Heart left ventricle (tissue), 16 donors: Measurements from ENCODE around the gene TACC2. TPM values are rescaled to one million over a fixed set of nuclear protein-coding genes. Genes with fewer than 3 reads are reported as not detected.

Experiments
- ATAC-seq, 4 donors: fragments of 200-7000 bp; cut with Tn5 transposase; one replicate each; pipeline ENCODE4 v1.9.1; 2020 to 2022; ENCODE audit warnings: moderate library complexity in 4 of 4, mild to moderate bottlenecking in 3 of 4, moderate number of reproducible peaks in 1 of 4
- DNase-seq, 5 donors: peaks; one replicate each; pipeline ENCODE4 v3.0.0-alpha.2; 2020
- H3K27ac ChIP-seq, 12 donors: fragments of 200-600 bp; sonication (generic) in 4 of 12; one replicate each; pipeline versions ENCODE4 v1.5.0 to v1.8.0; 2016 to 2022; ENCODE audit warnings: mild to moderate bottlenecking in 2 of 12
- H3K27me3 ChIP-seq, 9 donors: fragments of 200-600 bp; sonication (generic) in 2 of 9; one replicate each; pipeline versions ENCODE4 v1.5.1 to v1.8.0; 2016 to 2022; ENCODE audit warnings: mild to moderate bottlenecking in 3 of 9
- H3K36me3 ChIP-seq, 9 donors: fragments of 200-600 bp; sonication (generic) in 2 of 9; one replicate each; pipeline versions ENCODE4 v1.5.0 to v1.8.0; 2018 to 2022; ENCODE audit warnings: mild to moderate bottlenecking in 2 of 9
- H3K4me1 ChIP-seq, 12 donors: fragments of 200-600 bp; sonication (generic) in 4 of 12; one replicate each; pipeline versions ENCODE4 v1.5.0 to v1.8.0; 2016 to 2022; ENCODE audit warnings: mild to moderate bottlenecking in 3 of 12
- H3K4me3 ChIP-seq, 12 donors: fragments of 200-600 bp; sonication (generic) in 4 of 12; one replicate each; pipeline versions ENCODE4 v1.5.0 to v1.8.0; 2017 to 2022; ENCODE audit warnings: mild to moderate bottlenecking in 9 of 12, moderate library complexity in 4 of 12
- H3K9me3 ChIP-seq, 12 donors: fragments of 200-600 bp; sonication (generic) in 4 of 12; one replicate each; pipeline versions ENCODE4 v1.5.0 to v1.8.0; 2016 to 2022; ENCODE audit warnings: mild to moderate bottlenecking in 1 of 12
- POLR2A ChIP-seq, 2 donors: fragments of 450-650 bp; IDR thresholded peaks; one replicate each; pipeline ENCODE4 v1.6.1; 2017; ENCODE audit warnings: antibody characterized with exemption in 2 of 2, mild to moderate bottlenecking in 2 of 2, moderate library complexity in 2 of 2
- WGBS, 4 donors: extraction: QIAGEN DNeasy Blood & Tissue Kit in 2 of 4; methylation state at CpG; one replicate each; pipeline versions ENCODE4 v1.1.5 to v1.1.7; 2013 to 2018; 5-methylcytosine and 5-hydroxymethylcytosine counted together
- intact Hi-C, 10 donors: fragments of 100-400 bp; cut with DNase I; formaldehyde crosslinking; loops; one replicate each; pipeline versions ENCODE4 v1.11.1 to v1.14.2; 2022
- polyA plus RNA-seq, 2 donors: library from polyadenylated mRNA; stranded (reverse); fragments of 200-250 nt; gene quantifications; one replicate each; pipeline ENCODE4 v1.2.3, GENCODE V29; 2013
- total RNA-seq, 9 donors: library from RNA; depleted of rRNA in 2 of 9; stranded (reverse); fragments of >200 nt in 2 of 9; fragmentation: NEBNext Ultra II Directional in 3 of 9; extraction: Animal tissue kit (Norgen Biotek cat#: 25700) in 3 of 9; gene quantifications; one replicate each; pipeline versions ENCODE4 v1.1.0 to v1.2.4, GENCODE V29; 2016 to 2023
- TF ChIP-seq, protein P1 (sequence below), 12 donors: fragments of 200-600 bp; sonication (generic) in 4 of 12; IDR thresholded peaks; one replicate each; pipeline versions ENCODE4 v1.5.0 to v1.8.0; 2018 to 2022; ENCODE audit warnings: antibody characterized with exemption in 12 of 12, mild to moderate bottlenecking in 5 of 12
- donor health status: ischemic (EF 13 %, LVEDD 7.1; RV severe dilation, severe dysfunction).
- donor health status: healthy with polysubstance abuse.
- donor health status: DM: no; HTN: yes; CAD: no.
- donor health status: DM: no; HTN: no; CAD: no.
- donor health status: ischemic (EF 25% LVEDD 6.9; RV normal size, moderate dysfunction).
- donor health status: ischemic (EF 25% LVEDD 5.7; RV mildly dilated, moderate dysfunction).
- donor health status: healthy.
- donor health status: DM: yes; HTN: yes; CAD: no.
- donor health status: ischemic (EF 35%, LVEDD 5.7; RV mildly dilated, moderate dysfunction).
- donor health status: nonischemic (EF 11% LVEDD 7.7; RV severe dilation, severe dysfunction).
- donor health status: DM: yes; HTN: yes; CAD: no.
- donor health status: PGD.
- donor health status: ischemic (EF 29% LVEDD 5.4; RV normal size, mild dysfunction).
- donor health status: nonischemic (EF 23%, LVEDD 6.1; RV moderate dilation, normal function).

The TACC2 gene
- total and polyA plus RNA-seq, 11 donors: 96.7 to 456 (median 294) TPM

DNA sequence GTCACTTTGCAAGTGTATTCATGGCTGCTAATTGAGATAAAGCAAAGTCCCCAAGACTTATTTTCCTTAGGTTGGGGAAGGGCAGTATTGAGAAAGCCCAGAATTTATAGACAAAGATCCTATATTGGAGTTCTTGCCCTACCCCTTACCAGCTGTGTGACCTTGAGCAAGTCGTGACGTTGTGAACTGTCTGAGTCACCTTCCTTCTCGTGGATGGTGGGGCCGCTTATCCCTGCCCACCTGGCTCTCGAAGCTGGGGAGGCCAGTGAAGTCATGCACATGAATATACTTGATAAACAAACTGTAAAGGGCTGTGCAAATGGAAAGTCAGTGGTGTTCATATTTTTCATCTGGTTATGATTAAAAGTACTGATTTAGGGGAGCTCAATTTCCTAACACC, 127.4 kb downstream of the TACC2 start:
- H3K27ac ChIP-seq: peak overlapping the region; percentile 21 to 100 (median 99)
- DNase-seq: peak in 1 of 5 donors; percentile 51
- intact Hi-C loops: loop anchor here in 1 of 10 donors (10.0 kb wide), 1 partner anchor 142 kb away; the partner anchor contains the start of gene NSMCE4A
- no peak overlapping the region for H3K4me3 ChIP-seq
- H3K36me3 ChIP-seq: peaks cover 0 to 14% (median 0%) of the 10 kb centered on the region in 9 donors
- peaks cover 4 to 93% (median 58%) of the 10 kb centered on the region in 12 donors for H3K4me1 ChIP-seq
- ATAC-seq: no peak
- TF ChIP-seq POLR2A (IDR thresholded peaks at IDR 0.05): no peak
- TF ChIP-seq, protein P1, sequence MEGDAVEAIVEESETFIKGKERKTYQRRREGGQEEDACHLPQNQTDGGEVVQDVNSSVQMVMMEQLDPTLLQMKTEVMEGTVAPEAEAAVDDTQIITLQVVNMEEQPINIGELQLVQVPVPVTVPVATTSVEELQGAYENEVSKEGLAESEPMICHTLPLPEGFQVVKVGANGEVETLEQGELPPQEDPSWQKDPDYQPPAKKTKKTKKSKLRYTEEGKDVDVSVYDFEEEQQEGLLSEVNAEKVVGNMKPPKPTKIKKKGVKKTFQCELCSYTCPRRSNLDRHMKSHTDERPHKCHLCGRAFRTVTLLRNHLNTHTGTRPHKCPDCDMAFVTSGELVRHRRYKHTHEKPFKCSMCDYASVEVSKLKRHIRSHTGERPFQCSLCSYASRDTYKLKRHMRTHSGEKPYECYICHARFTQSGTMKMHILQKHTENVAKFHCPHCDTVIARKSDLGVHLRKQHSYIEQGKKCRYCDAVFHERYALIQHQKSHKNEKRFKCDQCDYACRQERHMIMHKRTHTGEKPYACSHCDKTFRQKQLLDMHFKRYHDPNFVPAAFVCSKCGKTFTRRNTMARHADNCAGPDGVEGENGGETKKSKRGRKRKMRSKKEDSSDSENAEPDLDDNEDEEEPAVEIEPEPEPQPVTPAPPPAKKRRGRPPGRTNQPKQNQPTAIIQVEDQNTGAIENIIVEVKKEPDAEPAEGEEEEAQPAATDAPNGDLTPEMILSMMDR (IDR thresholded peaks at IDR 0.05): no peak
- no peaks in the 10 kb centered on the region for H3K9me3 ChIP-seq
- peaks cover 0 to 16% (median 0%) of the 10 kb centered on the region in 9 donors for H3K27me3 ChIP-seq
- 37 to 47% (median 39%) methylated on average over 5 of the region's 5 CpGs for WGBS, 4 donors

DNA sequence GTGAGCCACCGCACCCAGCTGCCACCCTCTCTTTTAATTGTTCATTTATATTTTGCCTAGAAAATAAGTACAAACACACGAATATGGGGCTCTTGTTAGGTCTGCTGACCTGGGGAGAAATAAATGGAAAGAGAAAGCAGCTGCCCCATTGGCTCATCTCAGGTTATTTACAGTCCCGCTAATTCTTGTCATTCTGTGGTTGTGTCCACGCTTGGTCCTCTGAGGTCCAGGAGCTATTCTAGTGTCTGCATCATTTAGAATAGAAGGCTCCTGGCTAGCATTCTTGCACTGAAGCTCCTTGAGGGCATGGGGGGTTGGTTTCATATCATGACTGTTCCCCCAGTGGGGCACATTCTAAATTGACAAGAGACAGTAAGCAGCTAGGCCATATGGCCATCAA, 128.5 kb downstream of the TACC2 start:
- intact Hi-C loops: loop anchor here in 1 of 10 donors (10.0 kb wide), 1 partner anchor 143 kb away; the partner anchor contains the start of gene NSMCE4A
- DNase-seq (no peak), ATAC-seq (no peak)
- Histone ChIP-seq H3K4me3 (no peak overlapping the region), H3K9me3 (no peaks in the 10 kb centered on the region), H3K4me1 (peaks cover 0 to 91% (median 54%) of the 10 kb centered on the region in 12 donors), H3K36me3 (peaks cover 0 to 18% (median 0%) of the 10 kb centered on the region in 9 donors), H3K27ac (peak overlapping the region in 11 of 12 donors; percentile 17 to 100 (median 99)), H3K27me3 (peaks cover 0 to 13% (median 0%) of the 10 kb centered on the region in 9 donors)
- TF ChIP-seq, protein P1 (IDR thresholded peaks at IDR 0.05): no peak
- TF ChIP-seq POLR2A (IDR thresholded peaks at IDR 0.05): no peak
- 62 to 76% (median 70%) methylated on average over 4 of the region's 4 CpGs for WGBS, 4 donors

DNA sequence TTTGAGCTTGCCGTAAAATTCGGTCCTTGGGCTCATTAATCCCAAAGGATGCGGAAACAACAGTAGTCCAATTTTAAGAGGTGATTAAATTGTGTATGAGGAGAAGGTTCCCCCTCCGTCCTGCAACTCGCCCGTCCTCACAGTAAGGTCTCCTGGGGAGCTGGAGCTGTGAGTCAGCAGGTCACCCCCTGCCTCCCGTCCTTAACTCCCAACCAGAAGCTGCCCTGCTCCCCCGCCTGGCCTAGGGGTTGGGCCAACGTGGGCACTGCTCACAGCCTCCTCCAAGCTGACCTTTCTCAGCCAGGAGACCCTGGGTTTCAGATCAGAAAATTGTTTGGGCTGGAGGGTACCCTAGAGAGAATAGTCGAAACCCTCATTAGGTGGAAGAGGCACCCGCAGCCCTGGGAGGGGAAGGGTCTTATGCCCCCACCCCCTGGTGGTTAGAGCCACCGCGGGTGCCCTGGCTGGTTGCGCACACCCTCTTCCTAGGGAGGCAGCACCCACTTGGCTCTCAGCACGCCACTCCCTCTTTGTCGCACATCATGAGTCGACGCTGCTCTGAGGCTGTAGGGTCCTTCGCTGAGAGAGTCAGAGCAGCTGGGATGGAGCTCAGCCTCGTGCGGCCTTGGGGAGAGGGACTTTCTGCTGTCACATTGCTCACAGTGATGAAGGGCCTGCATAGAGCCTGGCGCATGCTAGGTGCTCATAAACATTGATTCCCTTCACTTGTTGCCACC, 131.2 kb downstream of the TACC2 start:
- no peak overlapping the region for H3K4me3 ChIP-seq
- H3K9me3 ChIP-seq: no peaks in the 10 kb centered on the region
- peaks cover 0 to 18% (median 0%) of the 10 kb centered on the region in 9 donors for H3K36me3 ChIP-seq
- peaks cover 0 to 81% (median 45%) of the 10 kb centered on the region in 12 donors for H3K4me1 ChIP-seq
- no peak for ATAC-seq
- no peaks in the 10 kb centered on the region for H3K27me3 ChIP-seq
- TF ChIP-seq, protein P1 (IDR thresholded peaks at IDR 0.05): no peak
- TF ChIP-seq POLR2A (IDR thresholded peaks at IDR 0.05): no peak
- H3K27ac ChIP-seq: peak overlapping the region in 6 of 12 donors; percentile 27 to 100 (median 99)
- intact Hi-C loops: no loop called here
- 74 to 78% (median 75%) methylated on average over 20 to 22 of the region's 22 CpGs for WGBS, 4 donors
- no peak for DNase-seq

DNA sequence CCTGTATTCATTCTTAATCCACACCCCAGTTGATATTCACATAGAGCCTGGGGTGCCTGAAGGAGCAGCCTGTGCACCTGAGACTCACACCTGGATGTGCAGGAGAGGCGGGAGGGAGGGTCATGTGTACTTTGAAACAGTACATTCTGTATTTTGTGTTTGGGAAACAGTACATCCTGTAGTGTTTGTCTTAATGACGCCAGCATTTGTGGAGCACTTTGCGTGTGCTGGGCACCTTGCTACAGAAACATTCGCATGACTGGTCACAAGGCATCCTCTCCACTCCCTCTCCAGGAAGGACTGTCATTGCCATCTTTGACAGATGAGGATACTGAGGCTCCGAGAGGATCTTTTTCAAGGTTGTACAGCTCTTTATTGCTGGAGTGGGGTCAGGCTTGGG, 132.1 kb downstream of the TACC2 start:
- H3K9me3 ChIP-seq: no peaks in the 10 kb centered on the region
- peak overlapping the region in 6 of 12 donors; percentile 9 to 100 (median 62) for H3K27ac ChIP-seq
- TF ChIP-seq, protein P1 (IDR thresholded peaks at IDR 0.05): no peak
- TF ChIP-seq POLR2A (IDR thresholded peaks at IDR 0.05): no peak
- no peaks in the 10 kb centered on the region for H3K27me3 ChIP-seq
- peak in 3 of 4 donors; percentile 4 to 9 (median 8) for ATAC-seq
- no peak overlapping the region for H3K4me3 ChIP-seq
- 47 to 71% (median 61%) methylated on average over 4 to 5 of the region's 5 CpGs for whole genome bisulfite sequencing, 4 donors
- intact Hi-C loops: no loop called here
- peaks cover 0 to 72% (median 37%) of the 10 kb centered on the region in 12 donors for H3K4me1 ChIP-seq
- DNase-seq: no peak
- peaks cover 0 to 18% (median 0%) of the 10 kb centered on the region in 9 donors for H3K36me3 ChIP-seq
